ENCODE results near the gene RITA1. TPM values are rescaled to one million over a fixed set of nuclear protein-coding genes. Genes with fewer than 3 reads are reported as not detected.
"Not testable (repeated sequence)": the region's sequence is repeated elsewhere in the genome, so short reads cannot be mapped to it uniquely, and the experiment has no call there.

The RITA1 gene
- total RNA-seq, 1 donor: 22.4 TPM

GRCh38 chr12:113137861-113138783 is 47.4 kb upstream of the RITA1 start:
- no peak for TF ChIP-seq CTCF (IDR thresholded peaks at IDR 0.05; ENCODE audit: extremely low read depth, low read depth, low read length)
- Histone ChIP-seq H3K79me2 (ENCODE audit: insufficient read depth, low read length) (no peaks in the 10 kb centered on the region), H3K27ac (ENCODE audit: low read depth, low read length) (no peak overlapping the region)

GRCh38 chr12:113138826-113139225 is 46.7 kb upstream of the RITA1 start:
- no peak overlapping the region for H3K27ac ChIP-seq (ENCODE audit: low read depth, low read length)
- no peaks in the 10 kb centered on the region for H3K9me3 ChIP-seq (ENCODE audit: low read depth, low read length)
- H4K20me1 ChIP-seq (ENCODE audit: insufficient read depth, low read length): no peaks in the 10 kb centered on the region
- no peak overlapping the region for H3K4me2 ChIP-seq (ENCODE audit: insufficient read depth, low read length)
- no peaks in the 10 kb centered on the region for H3K27me3 ChIP-seq (ENCODE audit: insufficient read depth, low read length)
- no peak overlapping the region for H3K4me3 ChIP-seq (ENCODE audit: insufficient read depth, low read length)
- DNase-seq (ENCODE audit: insufficient read length, low spot score, missing footprints): peak; percentile 64
- H3K36me3 ChIP-seq (ENCODE audit: insufficient read depth, low read length): no peaks in the 10 kb centered on the region
- TF ChIP-seq CTCF (IDR thresholded peaks at IDR 0.05; ENCODE audit: extremely low read depth, low read depth, low read length): no peak
- no peaks in the 10 kb centered on the region for H3K4me1 ChIP-seq (ENCODE audit: insufficient read depth, low read length)
- H3K79me2 ChIP-seq (ENCODE audit: insufficient read depth, low read length): no peaks in the 10 kb centered on the region
- H2AFZ ChIP-seq (ENCODE audit: low read length): no peak overlapping the region

More at GRCh38 chr12:113137861-113138783, 47.4 kb upstream of the RITA1 start:
- Histone ChIP-seq H2AFZ (ENCODE audit: low read length) (no peak overlapping the region), H3K27me3 (ENCODE audit: insufficient read depth, low read length) (no peaks in the 10 kb centered on the region), H3K4me1 (ENCODE audit: insufficient read depth, low read length) (no peaks in the 10 kb centered on the region), H4K20me1 (ENCODE audit: insufficient read depth, low read length) (no peaks in the 10 kb centered on the region), H3K9me3 (ENCODE audit: low read depth, low read length) (no peaks in the 10 kb centered on the region), H3K4me2 (ENCODE audit: insufficient read depth, low read length) (no peak overlapping the region), H3K4me3 (ENCODE audit: insufficient read depth, low read length) (no peak overlapping the region), H3K36me3 (ENCODE audit: insufficient read depth, low read length) (no peaks in the 10 kb centered on the region)
- peak; percentile 37 for DNase-seq (ENCODE audit: insufficient read length, low spot score, missing footprints)

GRCh38 chr12:113140706-113141105 is 44.8 kb upstream of the RITA1 start:
- no peaks in the 10 kb centered on the region for H3K79me2 ChIP-seq (ENCODE audit: insufficient read depth, low read length)
- H3K27ac ChIP-seq (ENCODE audit: low read depth, low read length): no peak overlapping the region
- no peak for DNase-seq (ENCODE audit: insufficient read length, low spot score, missing footprints)
- H3K27me3 ChIP-seq (ENCODE audit: insufficient read depth, low read length): no peaks in the 10 kb centered on the region
- H3K4me1 ChIP-seq (ENCODE audit: insufficient read depth, low read length): no peaks in the 10 kb centered on the region
- H2AFZ ChIP-seq (ENCODE audit: low read length): no peak overlapping the region
- no peaks in the 10 kb centered on the region for H4K20me1 ChIP-seq (ENCODE audit: insufficient read depth, low read length)
- no peak for TF ChIP-seq CTCF (IDR thresholded peaks at IDR 0.05; ENCODE audit: extremely low read depth, low read depth, low read length)
- no peaks in the 10 kb centered on the region for H3K9me3 ChIP-seq (ENCODE audit: low read depth, low read length)
- H3K4me3 ChIP-seq (ENCODE audit: insufficient read depth, low read length): no peak overlapping the region
- no peaks in the 10 kb centered on the region for H3K36me3 ChIP-seq (ENCODE audit: insufficient read depth, low read length)
- H3K4me2 ChIP-seq (ENCODE audit: insufficient read depth, low read length): no peak overlapping the region

- H3K27me3 ChIP-seq (ENCODE audit: insufficient read depth, low read length); H3K79me2 ChIP-seq (ENCODE audit: insufficient read depth, low read length); H3K4me1 ChIP-seq (ENCODE audit: insufficient read depth, low read length); H3K9me3 ChIP-seq (ENCODE audit: low read depth, low read length); DNase-seq (ENCODE audit: insufficient read length, low spot score, missing footprints); H3K36me3 ChIP-seq (ENCODE audit: insufficient read depth, low read length); H4K20me1 ChIP-seq (ENCODE audit: insufficient read depth, low read length); H3K27ac ChIP-seq (ENCODE audit: low read depth, low read length); H3K4me3 ChIP-seq (ENCODE audit: insufficient read depth, low read length); H2AFZ ChIP-seq (ENCODE audit: low read length); H3K4me2 ChIP-seq (ENCODE audit: insufficient read depth, low read length): not testable (repeated sequence)
Observed at GRCh38 chr12:113141716-113142115, 43.8 kb upstream of the RITA1 start.

Measured in osteoblast (primary cell).